Measurements from ENCODE around the gene ALPL. TPM values are rescaled to one million over a fixed set of nuclear protein-coding genes. Genes with fewer than 3 reads are reported as not detected.

Gene ALPL
- total RNA-seq, 2 experiments from 2014 or later, result not detected

DNA sequence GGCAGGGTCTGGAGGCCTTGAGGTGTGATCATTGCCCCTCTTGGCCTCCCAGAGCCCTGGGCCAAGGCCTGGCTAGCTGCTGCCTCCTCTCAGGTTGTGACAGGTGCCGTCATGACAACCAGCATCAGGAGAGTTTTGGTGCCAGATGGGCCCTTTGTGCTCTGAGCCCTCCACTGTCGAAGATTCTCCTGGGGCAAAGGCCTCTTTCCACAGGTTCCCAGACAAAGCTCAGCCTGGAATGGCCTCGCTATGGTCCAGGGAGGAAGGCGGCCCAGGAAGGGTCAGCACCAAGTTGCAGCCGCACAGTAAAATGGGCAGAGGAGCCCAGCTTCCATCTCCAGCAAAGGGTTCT lies 78.4 kb downstream of the ALPL start:
- no peak for DNase-seq
- Mint-ChIP-seq H3K27me3 (peaks cover 10% of the 10 kb centered on the region), H3K4me3 (no peak overlapping the region), H3K9me3 (no peaks in the 10 kb centered on the region), H3K27ac (no peak overlapping the region), H3K36me3 (ENCODE audit: low read depth) (no peaks in the 10 kb centered on the region), H3K4me1 (ENCODE audit: low read depth) (peaks cover 4% of the 10 kb centered on the region)
- ChIA-PET CTCF (no interaction called here), POLR2A (interaction anchor here (0.6 kb wide), 1 partner anchor 645 kb away, joined by 3 read pairs; no protein-coding TSS in a partner anchor)
- intact Hi-C loops (cut with micrococcal nuclease), result no loop called here
- TF ChIP-seq, protein P1, sequence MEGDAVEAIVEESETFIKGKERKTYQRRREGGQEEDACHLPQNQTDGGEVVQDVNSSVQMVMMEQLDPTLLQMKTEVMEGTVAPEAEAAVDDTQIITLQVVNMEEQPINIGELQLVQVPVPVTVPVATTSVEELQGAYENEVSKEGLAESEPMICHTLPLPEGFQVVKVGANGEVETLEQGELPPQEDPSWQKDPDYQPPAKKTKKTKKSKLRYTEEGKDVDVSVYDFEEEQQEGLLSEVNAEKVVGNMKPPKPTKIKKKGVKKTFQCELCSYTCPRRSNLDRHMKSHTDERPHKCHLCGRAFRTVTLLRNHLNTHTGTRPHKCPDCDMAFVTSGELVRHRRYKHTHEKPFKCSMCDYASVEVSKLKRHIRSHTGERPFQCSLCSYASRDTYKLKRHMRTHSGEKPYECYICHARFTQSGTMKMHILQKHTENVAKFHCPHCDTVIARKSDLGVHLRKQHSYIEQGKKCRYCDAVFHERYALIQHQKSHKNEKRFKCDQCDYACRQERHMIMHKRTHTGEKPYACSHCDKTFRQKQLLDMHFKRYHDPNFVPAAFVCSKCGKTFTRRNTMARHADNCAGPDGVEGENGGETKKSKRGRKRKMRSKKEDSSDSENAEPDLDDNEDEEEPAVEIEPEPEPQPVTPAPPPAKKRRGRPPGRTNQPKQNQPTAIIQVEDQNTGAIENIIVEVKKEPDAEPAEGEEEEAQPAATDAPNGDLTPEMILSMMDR (IDR thresholded peaks at IDR 0.05), result no peak
- ATAC-seq, result no peak

DNA sequence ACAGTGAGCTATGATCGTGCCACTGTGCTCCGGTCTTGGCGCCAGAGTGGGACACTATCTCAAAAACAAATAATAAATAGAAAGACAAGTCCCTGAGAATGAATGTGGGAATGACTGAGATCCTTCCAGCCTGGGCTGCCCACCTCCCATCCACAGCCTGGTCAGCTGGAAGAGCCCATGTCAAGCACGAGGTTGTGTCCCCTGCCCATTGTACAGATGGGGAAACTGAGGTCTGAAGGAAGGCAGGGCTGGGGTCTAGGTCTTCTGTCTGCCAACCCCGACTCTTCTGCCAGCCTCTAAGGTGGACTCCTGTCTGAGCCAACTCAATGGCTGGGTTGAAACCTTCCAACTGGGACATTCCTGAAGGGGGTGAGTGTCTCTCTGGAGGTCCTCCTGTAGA lies 80.4 kb downstream of the ALPL start:
- H3K9me3 Mint-ChIP-seq, result no peaks in the 10 kb centered on the region
- H3K27me3 Mint-ChIP-seq, result peaks cover 8% of the 10 kb centered on the region
- H3K27ac Mint-ChIP-seq, result no peak overlapping the region
- CTCF ChIA-PET, result no interaction called here
- TF ChIP-seq, protein P1 (IDR thresholded peaks at IDR 0.05), result no peak
- no peak overlapping the region for H3K4me3 Mint-ChIP-seq
- POLR2A ChIA-PET, result no interaction called here
- peaks cover 4% of the 10 kb centered on the region for H3K4me1 Mint-ChIP-seq (ENCODE audit: low read depth)
- DNase-seq (no peak), ATAC-seq (no peak)
- no peaks in the 10 kb centered on the region for H3K36me3 Mint-ChIP-seq (ENCODE audit: low read depth)
- intact Hi-C loops (cut with micrococcal nuclease), result no loop called here

DNA sequence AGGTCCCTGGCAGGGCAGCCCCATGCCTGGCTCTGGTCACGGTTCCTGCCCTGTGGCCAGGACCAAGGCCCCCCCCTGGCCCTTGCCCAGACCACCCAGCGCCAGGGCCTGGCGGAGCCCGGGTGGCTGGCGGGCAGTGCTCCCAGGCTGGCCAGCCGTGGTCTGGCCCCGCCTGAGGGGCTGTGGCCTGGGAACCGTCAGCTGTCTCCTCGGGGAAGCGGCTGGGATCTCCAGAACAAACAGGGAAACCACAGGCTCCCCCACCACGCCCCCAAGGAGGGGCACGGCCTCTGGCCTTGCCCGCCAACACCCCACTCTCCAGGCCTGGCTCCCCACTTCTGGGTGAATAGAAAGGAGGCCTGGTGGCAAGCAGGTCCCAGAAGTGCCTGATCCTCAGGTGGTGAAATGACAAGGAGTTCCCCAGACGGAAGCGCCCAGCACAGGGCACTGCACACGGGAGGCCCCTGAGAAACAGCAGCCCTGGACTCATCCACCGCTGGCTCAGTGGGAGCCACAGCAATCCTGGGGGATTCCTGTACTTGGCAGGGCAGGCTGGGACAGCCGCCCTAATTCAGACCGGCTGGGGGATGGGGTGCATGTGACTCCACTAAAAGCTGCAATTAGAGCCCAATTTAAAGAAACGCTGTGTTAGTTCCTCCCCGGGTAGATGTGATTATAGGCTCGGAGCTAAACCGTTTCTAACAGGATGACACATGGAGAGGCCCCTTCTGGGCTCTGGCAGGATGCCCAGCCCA lies 81.1 kb downstream of the ALPL start:
- no peaks in the 10 kb centered on the region for H3K9me3 Mint-ChIP-seq
- H3K36me3 Mint-ChIP-seq (ENCODE audit: low read depth), result no peaks in the 10 kb centered on the region
- ATAC-seq (no peak), DNase-seq (no peak)
- H3K4me3 Mint-ChIP-seq, result no peak overlapping the region
- TF ChIP-seq, protein P1 (IDR thresholded peaks at IDR 0.05), result no peak
- intact Hi-C loops (cut with micrococcal nuclease), result no loop called here
- no peak overlapping the region for H3K27ac Mint-ChIP-seq
- CTCF ChIA-PET, result no interaction called here
- H3K27me3 Mint-ChIP-seq, result peaks cover 5% of the 10 kb centered on the region
- POLR2A ChIA-PET, result no interaction called here
- H3K4me1 Mint-ChIP-seq (ENCODE audit: low read depth), result peaks cover 4% of the 10 kb centered on the region

DNA sequence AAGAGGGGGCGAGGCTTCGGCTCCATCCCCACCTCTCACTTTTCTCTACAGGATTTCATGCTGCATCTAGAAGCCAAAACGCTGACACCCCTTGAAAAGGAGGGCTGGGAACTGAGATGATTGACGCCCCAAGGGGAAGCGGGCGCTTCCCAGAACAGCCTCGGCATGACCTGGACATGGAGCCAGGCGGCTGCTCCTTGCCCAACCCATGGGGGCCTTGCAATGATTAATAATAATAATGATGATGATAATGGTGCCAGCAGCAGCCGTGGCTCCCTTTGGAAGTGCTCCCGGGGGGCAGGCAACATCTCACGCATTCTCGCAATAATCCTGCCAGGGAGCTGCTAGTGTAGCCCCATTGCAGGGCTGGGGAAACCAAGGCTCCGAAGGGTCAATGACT lies 81.7 kb downstream of the ALPL start:
- DNase-seq (no peak), ATAC-seq (no peak)
- Mint-ChIP-seq H3K27ac (no peak overlapping the region), H3K4me3 (no peak overlapping the region), H3K4me1 (ENCODE audit: low read depth) (peaks cover 4% of the 10 kb centered on the region), H3K9me3 (no peaks in the 10 kb centered on the region), H3K27me3 (peaks cover 5% of the 10 kb centered on the region), H3K36me3 (ENCODE audit: low read depth) (no peaks in the 10 kb centered on the region)
- POLR2A ChIA-PET, result no interaction called here
- intact Hi-C loops (cut with micrococcal nuclease), result no loop called here
- CTCF ChIA-PET, result no interaction called here
- TF ChIP-seq, protein P1 (IDR thresholded peaks at IDR 0.05), result no peak

DNA sequence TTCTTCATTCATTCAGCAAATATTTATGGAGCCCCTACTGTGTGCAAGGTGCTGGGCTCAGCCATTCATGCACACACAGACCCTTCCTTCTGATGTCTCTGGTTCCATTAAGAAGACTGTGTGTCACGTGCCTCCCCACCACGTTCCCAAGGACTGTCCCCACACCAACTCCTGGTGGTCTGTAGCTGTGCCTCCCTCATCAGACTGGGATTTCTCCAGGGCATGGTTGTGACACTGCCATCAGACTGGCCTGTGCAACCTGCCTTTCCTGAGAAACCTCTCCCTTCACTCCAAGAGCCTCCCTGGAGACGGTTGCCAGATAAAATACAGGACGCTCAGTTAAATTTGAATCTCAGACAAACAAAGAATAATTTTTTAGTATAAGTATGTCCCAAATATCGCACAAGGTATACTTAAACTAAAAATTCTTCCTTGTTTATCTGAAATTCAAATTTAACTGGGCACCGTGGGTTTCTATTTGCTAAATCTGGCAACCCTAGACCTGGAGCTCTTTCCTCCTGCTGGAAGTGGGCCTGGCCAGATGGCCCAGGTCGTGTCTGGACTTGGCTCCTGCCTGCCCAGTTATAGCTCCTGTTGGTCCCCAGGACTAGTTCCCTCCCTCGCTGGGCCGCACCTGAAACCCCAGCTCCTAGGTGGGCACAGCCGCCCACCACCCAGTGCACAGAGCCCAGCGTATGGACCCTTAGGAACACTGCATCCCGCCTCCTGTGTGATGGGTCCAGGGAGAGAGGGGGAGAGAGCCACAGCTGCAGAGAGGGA lies 83.1 kb downstream of the ALPL start:
- ChIA-PET POLR2A (no interaction called here), CTCF (no interaction called here)
- ATAC-seq, result no peak
- Mint-ChIP-seq H3K4me3 (no peak overlapping the region), H3K27me3 (peaks cover 2% of the 10 kb centered on the region), H3K4me1 (ENCODE audit: low read depth) (peaks cover 4% of the 10 kb centered on the region), H3K36me3 (ENCODE audit: low read depth) (no peaks in the 10 kb centered on the region), H3K9me3 (no peaks in the 10 kb centered on the region), H3K27ac (no peak overlapping the region)
- intact Hi-C loops (cut with micrococcal nuclease), result no loop called here
- TF ChIP-seq, protein P1 (IDR thresholded peaks at IDR 0.05), result no peak
- DNase-seq, result no peak
